ENCODE measurements around the gene LIN52. TPM values are rescaled to one million over a fixed set of nuclear protein-coding genes. Genes with fewer than 3 reads are reported as not detected.

Gene LIN52
- total RNA-seq, 2 experiments from 2014 or later: 12.0 to 15.0 TPM

DNA sequence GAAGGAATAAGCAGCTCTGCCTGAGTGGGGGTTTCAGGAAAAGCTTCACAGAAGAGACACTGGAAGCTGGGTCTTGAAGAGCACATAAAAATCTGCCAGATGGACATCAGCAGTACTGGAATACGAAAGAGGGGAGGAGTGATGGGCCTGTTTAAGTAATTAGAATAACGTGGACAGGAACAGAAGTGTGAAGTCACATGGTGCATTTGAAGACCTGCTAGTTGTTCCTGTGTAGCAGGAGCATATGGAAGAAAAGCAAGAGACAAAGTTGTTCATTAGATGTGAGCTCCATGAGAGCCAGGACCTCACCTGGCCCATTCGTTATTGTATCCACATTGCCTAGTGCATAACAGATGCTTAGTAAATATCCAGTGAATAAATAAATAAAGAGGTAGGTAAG, 85.2 kb downstream of the LIN52 start:
- Mint-ChIP-seq H3K27me3 (no peaks in the 10 kb centered on the region), H3K4me1 (no peaks in the 10 kb centered on the region), H3K27ac (no peak overlapping the region), H3K4me3 (no peak overlapping the region), H3K36me3 (no peaks in the 10 kb centered on the region), H3K9me3 (no peaks in the 10 kb centered on the region)
- no peak for DNase-seq
- ATAC-seq (ENCODE audit: low read depth): no peak
- POLR2A ChIA-PET: no interaction called here

DNA sequence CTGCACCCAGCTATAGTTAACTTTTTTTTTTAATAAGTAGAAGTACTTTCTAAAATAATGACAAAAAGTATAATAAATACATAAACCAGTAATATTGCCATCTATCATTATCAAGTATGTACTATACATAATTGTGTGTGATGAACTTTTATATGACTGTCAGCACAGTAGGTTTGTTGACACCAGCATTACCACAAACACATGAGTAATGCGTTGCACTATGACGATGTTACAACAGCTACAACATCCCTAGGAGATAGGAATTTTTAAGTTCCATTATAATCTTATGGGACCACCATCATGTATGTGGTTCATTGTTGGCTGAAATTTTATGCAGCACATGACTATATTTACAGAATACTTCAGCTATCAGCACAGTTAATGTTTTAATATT, 91.6 kb downstream of the LIN52 start:
- POLR2A ChIA-PET: no interaction called here
- no peaks in the 10 kb centered on the region for H3K4me1 Mint-ChIP-seq
- DNase-seq: no peak
- no peaks in the 10 kb centered on the region for H3K27me3 Mint-ChIP-seq
- H3K9me3 Mint-ChIP-seq: no peaks in the 10 kb centered on the region
- H3K27ac Mint-ChIP-seq: no peak overlapping the region
- H3K36me3 Mint-ChIP-seq: no peaks in the 10 kb centered on the region
- ATAC-seq (ENCODE audit: low read depth): no peak
- H3K4me3 Mint-ChIP-seq: no peak overlapping the region

DNA sequence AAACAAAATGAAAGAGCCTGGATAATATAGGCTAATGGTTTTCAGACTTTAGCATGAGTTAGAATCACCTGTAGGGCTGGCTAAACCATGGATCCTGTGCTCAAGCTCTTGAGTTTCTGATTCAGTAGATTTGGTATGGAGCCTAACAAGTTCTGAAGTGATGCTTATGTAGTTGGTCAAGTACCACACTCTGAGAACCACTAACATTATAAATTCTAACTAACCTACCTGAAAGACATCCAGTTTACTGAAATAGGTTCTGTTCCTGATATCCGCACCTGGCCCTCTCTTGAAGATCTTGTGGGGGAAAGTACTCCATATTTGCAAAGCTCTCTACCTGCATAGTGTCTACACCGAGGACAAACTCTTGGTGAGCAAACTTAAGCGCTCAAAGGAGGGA, 95.1 kb downstream of the LIN52 start:
- DNase-seq (no peak), ATAC-seq (ENCODE audit: low read depth) (no peak)
- Mint-ChIP-seq H3K4me1 (no peaks in the 10 kb centered on the region), H3K27me3 (no peaks in the 10 kb centered on the region), H3K4me3 (no peak overlapping the region), H3K36me3 (peaks cover 2% of the 10 kb centered on the region), H3K27ac (no peak overlapping the region), H3K9me3 (no peaks in the 10 kb centered on the region)
- POLR2A ChIA-PET: no interaction called here

DNA sequence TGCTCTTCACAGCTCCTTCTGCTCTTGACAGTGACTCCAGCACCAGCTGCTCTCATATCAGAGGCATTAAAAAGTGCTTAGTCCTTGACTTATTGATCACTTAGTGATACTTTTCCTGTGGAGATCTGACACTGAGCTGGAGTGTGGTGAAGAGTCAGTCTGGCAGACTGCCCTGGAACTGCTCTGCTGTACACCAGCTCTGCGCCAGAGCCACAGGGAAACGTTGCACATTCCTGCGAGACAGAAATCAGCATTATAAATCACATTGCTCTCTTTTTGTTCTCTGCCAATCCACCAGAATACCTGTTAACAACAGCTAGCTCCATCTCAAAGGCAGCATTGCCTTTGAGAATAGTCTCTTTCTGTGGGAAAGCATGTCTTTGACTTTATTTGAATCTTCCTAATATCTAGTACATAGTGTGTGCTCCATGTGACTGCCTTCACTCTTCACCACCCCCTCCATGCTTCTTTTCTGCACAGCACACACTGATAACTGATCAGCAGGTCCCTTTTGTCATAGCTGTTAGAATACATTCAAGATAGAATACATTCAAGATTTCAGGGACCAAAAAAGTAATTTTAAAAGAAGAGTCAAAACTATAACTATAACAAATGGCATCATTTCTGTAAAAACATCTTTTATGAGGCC, 106.3 kb downstream of the LIN52 start:
- Mint-ChIP-seq H3K27ac (peak overlapping the region; percentile 7), H3K9me3 (no peaks in the 10 kb centered on the region), H3K4me3 (no peak overlapping the region), H3K4me1 (peaks cover 2% of the 10 kb centered on the region), H3K36me3 (no peaks in the 10 kb centered on the region), H3K27me3 (no peaks in the 10 kb centered on the region)
- DNase-seq: no peak
- POLR2A ChIA-PET: no interaction called here
- no peak for ATAC-seq (ENCODE audit: low read depth)

DNA sequence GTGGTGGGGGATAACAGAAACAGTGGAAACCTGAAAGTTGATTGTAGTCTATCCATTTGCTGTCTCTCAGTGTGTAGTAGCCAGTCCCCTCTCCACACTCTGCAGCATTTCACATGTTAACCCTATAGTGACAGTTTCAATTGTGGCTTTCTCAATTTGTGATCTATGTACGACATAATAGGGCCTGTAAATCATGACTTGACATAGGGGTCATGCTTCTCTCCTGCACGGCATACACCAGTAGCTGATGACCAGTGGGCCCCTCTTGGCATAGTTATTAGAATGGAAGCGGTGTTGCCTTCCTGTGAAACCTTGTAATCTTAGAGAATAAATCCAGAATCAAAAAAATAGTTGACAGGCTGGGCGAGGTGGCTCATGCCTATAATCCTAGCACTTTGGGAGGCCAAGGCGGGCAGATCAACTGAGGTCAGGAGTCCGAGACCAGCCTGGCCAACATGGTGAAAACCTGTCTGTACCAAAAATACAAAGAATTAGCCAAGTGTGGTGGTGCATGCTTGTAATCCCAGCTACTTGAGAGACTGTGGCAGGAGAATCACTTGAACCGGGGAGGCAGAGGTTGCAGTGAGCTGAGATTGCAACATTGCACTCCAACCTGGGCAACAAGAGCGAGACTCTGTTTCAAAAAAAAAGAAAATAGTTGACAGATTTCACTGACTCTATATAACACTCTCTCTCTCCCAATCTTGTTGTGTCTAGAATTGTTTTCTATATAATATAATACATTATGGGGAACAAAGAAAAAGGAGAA, 109.9 kb downstream of the LIN52 start:
- Mint-ChIP-seq H3K27ac (no peak overlapping the region), H3K9me3 (no peaks in the 10 kb centered on the region), H3K36me3 (peaks cover 1% of the 10 kb centered on the region), H3K4me3 (no peak overlapping the region), H3K27me3 (no peaks in the 10 kb centered on the region), H3K4me1 (no peaks in the 10 kb centered on the region)
- POLR2A ChIA-PET: no interaction called here
- no peak for ATAC-seq (ENCODE audit: low read depth)
- no peak for DNase-seq

DNA sequence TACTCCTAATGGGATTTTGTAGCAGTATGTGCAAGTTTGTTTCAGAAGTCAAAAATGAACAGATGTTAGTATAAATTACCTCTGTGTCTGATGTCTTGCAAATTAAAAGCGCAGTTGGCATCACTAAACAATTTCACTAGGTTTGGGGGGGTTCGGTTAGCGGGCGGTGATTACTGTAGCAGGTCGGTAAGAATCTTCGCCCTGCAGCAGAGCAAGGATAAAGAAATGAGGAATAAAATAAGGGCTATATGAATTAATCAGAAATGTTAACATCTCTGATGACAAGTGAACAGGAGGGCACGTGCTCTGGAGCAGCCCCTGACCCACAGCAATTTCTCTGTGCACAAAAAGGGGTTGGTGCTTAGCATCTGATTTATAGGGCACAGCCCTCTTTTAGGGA, 110.9 kb downstream of the LIN52 start:
- H3K27ac Mint-ChIP-seq: no peak overlapping the region
- ATAC-seq (ENCODE audit: low read depth) (no peak), DNase-seq (no peak)
- no peaks in the 10 kb centered on the region for H3K27me3 Mint-ChIP-seq
- no peaks in the 10 kb centered on the region for H3K4me1 Mint-ChIP-seq
- H3K9me3 Mint-ChIP-seq: no peaks in the 10 kb centered on the region
- no peak overlapping the region for H3K4me3 Mint-ChIP-seq
- POLR2A ChIA-PET: no interaction called here
- peaks cover 4% of the 10 kb centered on the region for H3K36me3 Mint-ChIP-seq

DNA sequence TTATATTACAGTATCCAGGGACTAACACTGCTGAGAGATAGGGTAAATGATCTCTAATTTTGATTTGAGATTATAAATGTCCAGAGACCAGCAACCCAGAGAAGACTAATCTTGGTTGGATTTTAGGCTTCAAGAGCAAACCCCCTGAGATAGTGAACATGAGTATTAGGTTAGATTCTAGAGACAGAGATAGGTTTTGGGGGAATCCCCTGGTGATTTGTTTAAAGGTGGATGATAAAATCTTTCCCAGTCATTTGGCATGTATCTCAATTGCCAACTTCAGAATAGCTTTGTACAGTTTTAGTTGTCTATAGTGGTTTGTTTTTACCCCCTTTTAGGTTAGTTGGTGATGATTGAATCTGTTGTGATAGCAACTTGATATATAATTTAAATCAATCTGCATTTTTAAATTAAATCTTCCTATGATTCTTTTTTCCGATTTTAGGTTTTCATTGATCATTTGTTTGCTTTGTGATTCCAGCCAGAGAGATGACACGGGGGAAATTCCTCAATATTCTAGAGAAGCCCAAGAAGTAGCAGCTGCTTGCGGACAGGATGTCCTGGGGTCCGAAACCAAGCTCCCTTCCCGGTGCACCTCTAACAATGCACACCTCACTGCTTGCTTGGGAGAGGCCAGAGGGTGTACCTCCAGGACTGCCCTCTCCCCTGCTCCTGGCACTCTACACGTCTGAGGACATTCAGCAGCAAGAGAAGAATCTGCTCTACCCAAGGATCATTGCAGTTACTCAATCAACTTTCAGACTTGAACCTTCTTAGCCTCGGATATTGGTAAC, 113.9 kb downstream of the LIN52 start:
- H3K9me3 Mint-ChIP-seq: no peaks in the 10 kb centered on the region
- POLR2A ChIA-PET: no interaction called here
- no peak overlapping the region for H3K4me3 Mint-ChIP-seq
- no peaks in the 10 kb centered on the region for H3K27me3 Mint-ChIP-seq
- DNase-seq (no peak), ATAC-seq (ENCODE audit: low read depth) (no peak)
- no peaks in the 10 kb centered on the region for H3K4me1 Mint-ChIP-seq
- peaks cover 4% of the 10 kb centered on the region for H3K36me3 Mint-ChIP-seq
- H3K27ac Mint-ChIP-seq: no peak overlapping the region

GRCh38 chr14:74202113-74202512, 117.4 kb downstream of the LIN52 start:
- Mint-ChIP-seq H3K4me1 (no peaks in the 10 kb centered on the region), H3K36me3 (peaks cover 4% of the 10 kb centered on the region), H3K27ac (no peak overlapping the region), H3K9me3 (no peaks in the 10 kb centered on the region), H3K27me3 (no peaks in the 10 kb centered on the region), H3K4me3 (no peak overlapping the region)
- POLR2A ChIA-PET: no interaction called here
- ATAC-seq (ENCODE audit: low read depth) (no peak), DNase-seq (no peak)

GRCh38 chr14:74203639-74204038, 118.9 kb downstream of the LIN52 start:
- Mint-ChIP-seq H3K4me3 (no peak overlapping the region), H3K36me3 (peaks cover 4% of the 10 kb centered on the region), H3K4me1 (no peaks in the 10 kb centered on the region), H3K27ac (no peak overlapping the region), H3K27me3 (peaks cover 4% of the 10 kb centered on the region), H3K9me3 (no peaks in the 10 kb centered on the region)
- no peak for ATAC-seq (ENCODE audit: low read depth)
- no peak for DNase-seq
- POLR2A ChIA-PET: no interaction called here

DNA sequence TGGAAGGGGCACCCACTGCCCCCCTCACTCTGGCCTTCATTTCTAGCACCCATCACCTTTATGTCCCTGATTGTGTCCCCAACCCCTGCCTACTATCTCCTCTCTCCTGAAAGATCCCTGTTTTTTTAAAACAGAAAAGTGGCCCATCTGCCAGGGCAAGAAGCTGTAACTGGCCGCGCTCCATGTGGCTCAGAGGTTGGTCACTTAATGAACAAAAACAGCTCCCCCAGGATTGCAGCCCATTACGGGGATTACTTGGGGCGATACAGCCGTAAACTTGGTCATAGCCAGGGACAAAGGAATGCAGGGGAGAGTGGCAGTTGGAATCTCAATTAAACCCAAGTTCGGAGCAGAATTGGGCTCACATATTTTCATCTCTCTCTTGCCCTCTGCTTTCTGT, 119.7 kb downstream of the LIN52 start:
- no peak for ATAC-seq (ENCODE audit: low read depth)
- no peak overlapping the region for H3K27ac Mint-ChIP-seq
- no peaks in the 10 kb centered on the region for H3K9me3 Mint-ChIP-seq
- H3K4me3 Mint-ChIP-seq: no peak overlapping the region
- peaks cover 3% of the 10 kb centered on the region for H3K36me3 Mint-ChIP-seq
- POLR2A ChIA-PET: no interaction called here
- DNase-seq: no peak
- H3K4me1 Mint-ChIP-seq: no peaks in the 10 kb centered on the region
- H3K27me3 Mint-ChIP-seq: peaks cover 5% of the 10 kb centered on the region

DNA sequence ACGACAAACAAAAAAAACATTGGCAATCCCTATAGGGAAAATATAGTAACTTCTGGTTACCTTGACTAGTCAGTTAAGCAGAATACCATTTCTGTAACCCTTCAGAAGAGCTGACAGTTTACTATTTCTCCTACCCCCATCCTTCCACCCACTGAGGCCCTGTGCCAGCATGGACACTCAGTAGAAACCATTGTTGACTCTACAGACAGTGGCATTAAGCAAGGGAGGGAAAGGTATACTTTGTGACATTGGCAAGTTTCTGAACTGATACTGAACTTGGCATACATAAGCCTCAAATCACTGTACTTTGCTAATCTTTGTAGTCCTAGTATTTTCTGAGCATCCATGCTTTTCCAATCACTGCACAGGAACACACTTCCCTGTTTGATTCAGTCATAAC, 121.1 kb downstream of the LIN52 start:
- ATAC-seq (ENCODE audit: low read depth) (no peak), DNase-seq (no peak)
- Mint-ChIP-seq H3K27ac (no peak overlapping the region), H3K27me3 (peaks cover 5% of the 10 kb centered on the region), H3K9me3 (no peaks in the 10 kb centered on the region), H3K4me3 (no peak overlapping the region), H3K4me1 (no peaks in the 10 kb centered on the region), H3K36me3 (no peaks in the 10 kb centered on the region)
- POLR2A ChIA-PET: no interaction called here

- Mint-ChIP-seq H3K4me3 (no peak overlapping the region), H3K36me3 (no peaks in the 10 kb centered on the region), H3K27ac (no peak overlapping the region), H3K9me3 (no peaks in the 10 kb centered on the region), H3K27me3 (peaks cover 5% of the 10 kb centered on the region), H3K4me1 (no peaks in the 10 kb centered on the region)
- DNase-seq (no peak), ATAC-seq (ENCODE audit: low read depth) (no peak)
- POLR2A ChIA-PET: no interaction called here
Measured at GRCh38 chr14:74207943-74208342, 123.2 kb downstream of the LIN52 start.

DNA sequence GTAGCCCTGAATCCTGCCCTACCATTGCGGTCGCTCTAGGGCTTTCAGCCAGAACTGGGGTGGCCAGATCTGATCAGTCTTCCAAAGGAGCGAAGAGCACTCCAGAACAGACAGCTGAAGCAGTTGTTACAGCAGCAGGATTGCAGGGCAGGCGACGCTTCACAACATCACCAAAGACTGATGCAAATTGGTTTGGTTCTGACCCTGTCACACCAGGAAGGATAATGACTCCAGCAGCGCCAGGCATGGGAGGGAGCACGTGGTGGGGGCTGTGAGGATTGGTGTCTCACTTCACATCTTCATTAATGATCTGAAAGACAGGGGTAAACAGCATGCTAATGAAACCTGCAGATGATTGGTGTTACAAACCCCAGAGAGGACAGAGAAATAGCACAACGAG, 123.9 kb downstream of the LIN52 start:
- peaks cover 5% of the 10 kb centered on the region for H3K27me3 Mint-ChIP-seq
- no peak overlapping the region for H3K27ac Mint-ChIP-seq

More for the DNA sequence above, 123.9 kb downstream of the LIN52 start:
- no peaks in the 10 kb centered on the region for H3K4me1 Mint-ChIP-seq
- DNase-seq: no peak
- H3K36me3 Mint-ChIP-seq: no peaks in the 10 kb centered on the region
- no peak overlapping the region for H3K4me3 Mint-ChIP-seq
- no peaks in the 10 kb centered on the region for H3K9me3 Mint-ChIP-seq
- POLR2A ChIA-PET: no interaction called here
- ATAC-seq (ENCODE audit: low read depth): no peak
